ENCODE results near the gene GZMB.
"Not testable (repeated sequence)": the region's sequence is repeated elsewhere in the genome, so short reads cannot be mapped to it uniquely, and the experiment has no call there.

GZMB gene

GRCh38 chr14:24631749-24632335 is 2.1 kb downstream of the GZMB start:
- DNase-seq (ENCODE audit: low read depth in 2 of 2) = no peak

- DNase-seq (ENCODE audit: low read depth in 2 of 2) = no peak
These were observed 3.0 kb downstream of the GZMB start for GRCh38 chr14:24630872-24631477.

GRCh38 chr14:24630087-24630871 is 3.7 kb downstream of the GZMB start:
- DNase-seq (ENCODE audit: low read depth in 2 of 2) = no peak

GRCh38 chr14:24629521-24629920 is 4.5 kb downstream of the GZMB start:
- no peak for DNase-seq (ENCODE audit: low read depth in 2 of 2)

GRCh38 chr14:24613747-24614146 is 20.2 kb downstream of the GZMB start:
- no peak for DNase-seq (ENCODE audit: low read depth in 2 of 2)

- DNase-seq (ENCODE audit: low read depth in 2 of 2) = no peak
These were observed 20.7 kb downstream of the GZMB start for GRCh38 chr14:24613241-24613640.

- DNase-seq (ENCODE audit: low read depth in 2 of 2) = no peak
These were observed 21.8 kb downstream of the GZMB start for GRCh38 chr14:24612196-24612595.

- DNase-seq (ENCODE audit: low read depth in 2 of 2) = no peak
These were observed 24.2 kb downstream of the GZMB start, which contains the start of gene GZMH for GRCh38 chr14:24609655-24610344. GZMH (minus strand) TSS chr14:24609685; CDS start chr14:24609613, 72 bp downstream.

GRCh38 chr14:24607635-24608514 is 26.1 kb downstream of the GZMB start:
- DNase-seq (ENCODE audit: low read depth in 2 of 2) = no peak

- DNase-seq (ENCODE audit: low read depth in 2 of 2) = no peak
These were observed 26.9 kb downstream of the GZMB start for GRCh38 chr14:24607081-24607480.

- DNase-seq (ENCODE audit: low read depth in 2 of 2) = no peak
These were observed 27.7 kb downstream of the GZMB start for GRCh38 chr14:24606297-24606696.

- no peak for DNase-seq (ENCODE audit: low read depth in 2 of 2)
These were observed 28.4 kb downstream of the GZMB start for GRCh38 chr14:24605435-24606190.

GRCh38 chr14:24597403-24597802 is 36.6 kb downstream of the GZMB start:
- no peak for DNase-seq (ENCODE audit: low read depth in 2 of 2)

- no peak for DNase-seq (ENCODE audit: low read depth in 2 of 2)
These were observed 38.7 kb downstream of the GZMB start for GRCh38 chr14:24595073-24595808.

GRCh38 chr14:24591004-24591403 is 43.0 kb downstream of the GZMB start:
- not testable (repeated sequence) for DNase-seq (ENCODE audit: low read depth in 2 of 2)

- not testable (repeated sequence) for DNase-seq (ENCODE audit: low read depth in 2 of 2)
These were observed 49.6 kb downstream of the GZMB start for GRCh38 chr14:24584402-24584801.
